HUDEP-2 (cell line): Measurements from ENCODE around the gene MYO10.
"Not testable (repeated sequence)": the region's sequence is repeated elsewhere in the genome, so short reads cannot be mapped to it uniquely, and the experiment has no call there.

ENCODE experiments used
- DNase-seq, 76 experiments: peaks; one replicate each; lab custom pipeline; 2025; ENCODE audit not compliant: unreplicated experiment in 76 of 76; lab: John Stamatoyannopoulos, UW

The MYO10 gene

GRCh38 chr5:16727755-16728325 lies 208.2 kb downstream of the MYO10 start:
- no peak for DNase-seq

- no peak for DNase-seq
Measured at GRCh38 chr5:16726538-16726946, 209.5 kb downstream of the MYO10 start.

- DNase-seq = no peak
Measured at GRCh38 chr5:16725575-16725974, 210.5 kb downstream of the MYO10 start.

- no peak for DNase-seq
Measured at GRCh38 chr5:16723821-16724220, 212.3 kb downstream of the MYO10 start.

- DNase-seq = no peak
Measured at GRCh38 chr5:16722097-16722495, 214.0 kb downstream of the MYO10 start.

GRCh38 chr5:16721151-16722096 lies 214.7 kb downstream of the MYO10 start:
- no peak for DNase-seq

- DNase-seq = not testable (repeated sequence)
Measured at GRCh38 chr5:16718036-16718435, 218.1 kb downstream of the MYO10 start.

GRCh38 chr5:16713386-16713928 lies 222.6 kb downstream of the MYO10 start:
- DNase-seq = no peak

GRCh38 chr5:16712620-16713019 lies 223.5 kb downstream of the MYO10 start:
- DNase-seq = no peak

- DNase-seq = no peak
Measured at GRCh38 chr5:16712178-16712577, 223.9 kb downstream of the MYO10 start.

- DNase-seq = no peak
Measured at GRCh38 chr5:16709691-16710433, 226.2 kb downstream of the MYO10 start.

- no peak for DNase-seq
Measured at GRCh38 chr5:16707869-16708192, 228.3 kb downstream of the MYO10 start.

GRCh38 chr5:16707168-16707868 lies 228.8 kb downstream of the MYO10 start:
- no peak for DNase-seq

GRCh38 chr5:16704945-16705344 lies 231.1 kb downstream of the MYO10 start:
- DNase-seq = no peak

- no peak for DNase-seq
Measured at GRCh38 chr5:16702964-16703363, 233.1 kb downstream of the MYO10 start.

- DNase-seq = no peak
Measured at GRCh38 chr5:16701134-16702099, 234.7 kb downstream of the MYO10 start.

GRCh38 chr5:16700081-16700480 lies 236.0 kb downstream of the MYO10 start:
- DNase-seq = no peak

- DNase-seq = no peak
Measured at GRCh38 chr5:16695779-16696178, 240.3 kb downstream of the MYO10 start.

GRCh38 chr5:16693879-16694278 lies 242.2 kb downstream of the MYO10 start:
- no peak for DNase-seq

- DNase-seq = no peak
Measured at GRCh38 chr5:16691731-16692130, 244.4 kb downstream of the MYO10 start.
